GM12878 (cell line): ENCODE data around the gene WNT3A.

Experiments used
- EP300 ChIP-seq, 2 experiments: fragments of 150-350 bp in 1 of 2; IDR thresholded peaks; 2 replicates each; pipeline ENCODE4 v1.6.1; 2011 to 2012; ENCODE audit warnings: low read depth in 2 of 2, low read length in 2 of 2, borderline replicate concordance in 1 of 2, improper control_type of control experiment in 1 of 2, inconsistent platforms in 1 of 2; ENCODE audit not compliant: control insufficient read depth in 1 of 2
- ETV6 ChIP-seq, 2 experiments: fragments of 450-650 bp in 1 of 2; IDR thresholded peaks in 1 of 2; conservative IDR thresholded peaks in 1 of 2; 2 replicates each; pipeline ENCODE4 v1.6.1; 2014; ENCODE audit warnings: antibody characterized with exemption in 1 of 2, borderline replicate concordance in 1 of 2, low read depth in 1 of 2, mild to moderate bottlenecking in 1 of 2, moderate library complexity in 1 of 2
- POLR2A ChIP-seq: IDR thresholded peaks from 2 replicates; pipeline ENCODE4 v1.6.1; 2011; ENCODE audit warnings: low read depth, mild to moderate bottlenecking, low read length
- YY1 ChIP-seq: IDR thresholded peaks from 2 replicates; pipeline ENCODE4 v1.6.1; 2011; ENCODE audit warnings: low read depth, mild to moderate bottlenecking, low read length
- TF ChIP-seq, protein P1 (sequence below), 3 experiments: IDR thresholded peaks in 2 of 3; conservative IDR thresholded peaks in 1 of 3; 2 replicates each; pipeline ENCODE4 v1.5.1; 2011; ENCODE audit warnings: low read depth in 3 of 3, low read length in 3 of 3, mild to moderate bottlenecking in 3 of 3, control low read depth in 2 of 3, moderate library complexity in 2 of 3, inconsistent platforms in 1 of 3, mixed read lengths in 1 of 3; ENCODE audit not compliant: control insufficient read depth in 2 of 3, insufficient read depth in 1 of 3; ENCODE audit errors: extremely low read depth in 1 of 3

DNA sequence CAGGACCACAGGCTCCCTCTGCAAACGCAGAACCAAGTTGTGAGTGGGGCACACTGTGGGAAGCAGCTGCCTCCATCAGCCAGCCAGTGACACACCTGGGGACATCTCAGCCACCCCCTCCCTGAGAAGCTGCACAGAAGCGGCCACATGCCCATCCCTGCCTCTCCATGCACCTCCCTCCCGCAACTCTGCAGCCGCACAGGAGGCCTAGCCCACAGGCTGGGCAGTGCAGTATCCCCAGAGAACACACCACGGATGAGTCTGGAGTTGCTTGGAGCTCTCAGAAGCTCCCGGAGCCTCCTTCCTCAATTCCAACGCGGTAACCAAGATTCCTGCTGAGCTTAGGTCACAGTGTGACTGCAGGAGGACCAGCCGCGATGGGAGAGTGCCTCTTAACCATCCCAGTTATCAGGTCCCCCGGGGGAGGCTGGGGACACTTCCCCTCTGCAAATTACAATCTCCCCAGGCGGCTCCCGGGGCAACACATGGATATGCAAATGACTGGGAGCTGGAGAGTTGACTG lies 1.2 kb upstream of the WNT3A start:
- no peak for TF ChIP-seq EP300 (IDR thresholded peaks at IDR 0.05; ENCODE audit: borderline replicate concordance in 1 of 2, control insufficient read depth in 1 of 2, low read depth in 2 of 2, low read length in 2 of 2)
- TF ChIP-seq, protein P1, sequence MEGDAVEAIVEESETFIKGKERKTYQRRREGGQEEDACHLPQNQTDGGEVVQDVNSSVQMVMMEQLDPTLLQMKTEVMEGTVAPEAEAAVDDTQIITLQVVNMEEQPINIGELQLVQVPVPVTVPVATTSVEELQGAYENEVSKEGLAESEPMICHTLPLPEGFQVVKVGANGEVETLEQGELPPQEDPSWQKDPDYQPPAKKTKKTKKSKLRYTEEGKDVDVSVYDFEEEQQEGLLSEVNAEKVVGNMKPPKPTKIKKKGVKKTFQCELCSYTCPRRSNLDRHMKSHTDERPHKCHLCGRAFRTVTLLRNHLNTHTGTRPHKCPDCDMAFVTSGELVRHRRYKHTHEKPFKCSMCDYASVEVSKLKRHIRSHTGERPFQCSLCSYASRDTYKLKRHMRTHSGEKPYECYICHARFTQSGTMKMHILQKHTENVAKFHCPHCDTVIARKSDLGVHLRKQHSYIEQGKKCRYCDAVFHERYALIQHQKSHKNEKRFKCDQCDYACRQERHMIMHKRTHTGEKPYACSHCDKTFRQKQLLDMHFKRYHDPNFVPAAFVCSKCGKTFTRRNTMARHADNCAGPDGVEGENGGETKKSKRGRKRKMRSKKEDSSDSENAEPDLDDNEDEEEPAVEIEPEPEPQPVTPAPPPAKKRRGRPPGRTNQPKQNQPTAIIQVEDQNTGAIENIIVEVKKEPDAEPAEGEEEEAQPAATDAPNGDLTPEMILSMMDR (IDR thresholded peaks at IDR 0.05 in 2 of 3, conservative IDR thresholded peaks at IDR 0.05 in 1 of 3; ENCODE audit: control insufficient read depth in 2 of 3, extremely low read depth in 1 of 3, insufficient read depth in 1 of 3, low read depth in 3 of 3, low read length in 3 of 3) = no peak
- TF ChIP-seq YY1 = no peak
- no peak for TF ChIP-seq ETV6 (conservative IDR thresholded peaks at IDR 0.05 in 1 of 2, IDR thresholded peaks at IDR 0.05 in 1 of 2; ENCODE audit: borderline replicate concordance in 1 of 2, low read depth in 1 of 2)
- no peak for TF ChIP-seq POLR2A
